Measurements from ENCODE around the gene SSBP2.
"Not testable (repeated sequence)": the region's sequence is repeated elsewhere in the genome, so short reads cannot be mapped to it uniquely, and the experiment has no call there.

Gene SSBP2

GRCh38 chr5:81726297-81726696 lies 24.6 kb downstream of the SSBP2 start:
- no peak for DNase-seq

- no peak for DNase-seq
These were observed 26.3 kb downstream of the SSBP2 start for GRCh38 chr5:81724571-81724970.

- DNase-seq, result no peak
These were observed 26.8 kb downstream of the SSBP2 start for GRCh38 chr5:81724108-81724507.

- DNase-seq, result no peak
These were observed 29.8 kb downstream of the SSBP2 start for GRCh38 chr5:81721049-81721448.

GRCh38 chr5:81719743-81720345 lies 31.1 kb downstream of the SSBP2 start:
- no peak for DNase-seq

- no peak for DNase-seq
These were observed 32.6 kb downstream of the SSBP2 start for GRCh38 chr5:81718300-81718699.

GRCh38 chr5:81717860-81718259 lies 33.0 kb downstream of the SSBP2 start:
- no peak for DNase-seq

GRCh38 chr5:81717226-81717625 lies 33.7 kb downstream of the SSBP2 start:
- DNase-seq, result no peak

- DNase-seq, result not testable (repeated sequence)
These were observed 36.8 kb downstream of the SSBP2 start for GRCh38 chr5:81714076-81714475.

- no peak for DNase-seq
These were observed 42.0 kb downstream of the SSBP2 start for GRCh38 chr5:81708889-81709288.

- no peak for DNase-seq
These were observed 47.1 kb downstream of the SSBP2 start for GRCh38 chr5:81703840-81704239.

- no peak for DNase-seq
These were observed 50.7 kb downstream of the SSBP2 start for GRCh38 chr5:81700166-81700565.

- no peak for DNase-seq
These were observed 52.1 kb downstream of the SSBP2 start for GRCh38 chr5:81698813-81699212.

GRCh38 chr5:81696418-81697397 lies 54.2 kb downstream of the SSBP2 start:
- DNase-seq, result no peak

GRCh38 chr5:81694726-81695125 lies 56.2 kb downstream of the SSBP2 start:
- DNase-seq, result no peak

GRCh38 chr5:81688215-81688614 lies 62.7 kb downstream of the SSBP2 start:
- DNase-seq, result no peak

- DNase-seq, result no peak
These were observed 63.6 kb downstream of the SSBP2 start for GRCh38 chr5:81687292-81687691.

GRCh38 chr5:81685471-81685870 lies 65.4 kb downstream of the SSBP2 start:
- no peak for DNase-seq

GRCh38 chr5:81679885-81680284 lies 71.0 kb downstream of the SSBP2 start:
- no peak for DNase-seq

GRCh38 chr5:81675420-81675819 lies 75.5 kb downstream of the SSBP2 start:
- no peak for DNase-seq

GRCh38 chr5:81665795-81666194 lies 85.1 kb downstream of the SSBP2 start:
- DNase-seq, result no peak

- not testable (repeated sequence) for DNase-seq
These were observed 90.3 kb downstream of the SSBP2 start for GRCh38 chr5:81660624-81661023.

- no peak for DNase-seq
These were observed 93.5 kb downstream of the SSBP2 start for GRCh38 chr5:81657386-81657785.

- no peak for DNase-seq
These were observed 94.1 kb downstream of the SSBP2 start for GRCh38 chr5:81656783-81657182.

Measured in left hindlimb (tissue), 1 donor.